ENCODE measurements around the gene FBLN2.

The FBLN2 gene

GRCh38 chr3:13548696-13549622, at the start of gene FBLN2:
TSS of gene FBLN2 (plus strand) at chr3:13549125. CDS start at chr3:13570356, 21,231 bp downstream.
- no peak for TF ChIP-seq ZBTB7A (IDR thresholded peaks at IDR 0.05; ENCODE audit: low read depth)
- peak; percentile 83 for TF ChIP-seq MAX (IDR thresholded peaks at IDR 0.05)

- TF ChIP-seq TEAD4 (IDR thresholded peaks at IDR 0.05) (no peak), RAD21 (IDR thresholded peaks at IDR 0.05; ENCODE audit: low read depth) (peak; percentile 48)
These were observed 48.6 kb upstream of the FBLN2 start for GRCh38 chr3:13500133-13500885.

GRCh38 chr3:13501056-13501455, 47.9 kb upstream of the FBLN2 start:
- no peak for TF ChIP-seq EGR1 (IDR thresholded peaks at IDR 0.05)
- TF ChIP-seq CREB1 (IDR thresholded peaks at IDR 0.05; ENCODE audit: low read depth), result no peak
- TF ChIP-seq TAF1 (IDR thresholded peaks at IDR 0.05; ENCODE audit: low read depth), result no peak

- no peak for TF ChIP-seq EGR1 (IDR thresholded peaks at IDR 0.05)
- TF ChIP-seq ZBTB7A (IDR thresholded peaks at IDR 0.05; ENCODE audit: low read depth), result no peak
- TF ChIP-seq REST (IDR thresholded peaks at IDR 0.05; ENCODE audit: low read depth), result no peak
- TF ChIP-seq TAF1 (IDR thresholded peaks at IDR 0.05; ENCODE audit: low read depth), result no peak
- TF ChIP-seq NFIC (IDR thresholded peaks at IDR 0.05), result no peak
- TF ChIP-seq TCF12 (IDR thresholded peaks at IDR 0.05; ENCODE audit: low read depth), result no peak
- no peak for TF ChIP-seq CREB1 (IDR thresholded peaks at IDR 0.05; ENCODE audit: low read depth)
- no peak for TF ChIP-seq TEAD4 (IDR thresholded peaks at IDR 0.05)
- no peak for TF ChIP-seq FOXM1 (IDR thresholded peaks at IDR 0.05; ENCODE audit: borderline replicate concordance, low read depth)
- no peak for TF ChIP-seq MAX (IDR thresholded peaks at IDR 0.05)
- no peak for TF ChIP-seq EP300 (IDR thresholded peaks at IDR 0.05; ENCODE audit: borderline replicate concordance)
- TF ChIP-seq CEBPB (IDR thresholded peaks at IDR 0.05), result no peak
- no peak for TF ChIP-seq USF1 (IDR thresholded peaks at IDR 0.05)
- no peak for TF ChIP-seq YY1 (IDR thresholded peaks at IDR 0.05; ENCODE audit: low read depth)
- TF ChIP-seq RAD21 (IDR thresholded peaks at IDR 0.05; ENCODE audit: low read depth), result no peak
These were observed 47.4 kb upstream of the FBLN2 start for GRCh38 chr3:13501521-13501920.

GRCh38 chr3:13501958-13502790, 46.8 kb upstream of the FBLN2 start:
- TF ChIP-seq EP300 (IDR thresholded peaks at IDR 0.05; ENCODE audit: borderline replicate concordance), result no peak
- no peak for TF ChIP-seq FOXM1 (IDR thresholded peaks at IDR 0.05; ENCODE audit: borderline replicate concordance, low read depth)
- TF ChIP-seq NFIC (IDR thresholded peaks at IDR 0.05), result no peak
- no peak for TF ChIP-seq CREB1 (IDR thresholded peaks at IDR 0.05; ENCODE audit: low read depth)
- TF ChIP-seq YY1 (IDR thresholded peaks at IDR 0.05; ENCODE audit: low read depth), result no peak
- no peak for TF ChIP-seq RAD21 (IDR thresholded peaks at IDR 0.05; ENCODE audit: low read depth)

GRCh38 chr3:13502791-13503060, 46.2 kb upstream of the FBLN2 start:
- no peak for TF ChIP-seq FOXM1 (IDR thresholded peaks at IDR 0.05; ENCODE audit: borderline replicate concordance, low read depth)
- TF ChIP-seq CEBPB (IDR thresholded peaks at IDR 0.05), result no peak
- no peak for TF ChIP-seq MAX (IDR thresholded peaks at IDR 0.05)
- TF ChIP-seq EGR1 (IDR thresholded peaks at IDR 0.05), result no peak
- TF ChIP-seq TEAD4 (IDR thresholded peaks at IDR 0.05), result no peak
- no peak for TF ChIP-seq CREB1 (IDR thresholded peaks at IDR 0.05; ENCODE audit: low read depth)
- TF ChIP-seq NFIC (IDR thresholded peaks at IDR 0.05), result no peak
- no peak for TF ChIP-seq TCF12 (IDR thresholded peaks at IDR 0.05; ENCODE audit: low read depth)
- no peak for TF ChIP-seq ZBTB7A (IDR thresholded peaks at IDR 0.05; ENCODE audit: low read depth)
- no peak for TF ChIP-seq RAD21 (IDR thresholded peaks at IDR 0.05; ENCODE audit: low read depth)
- no peak for TF ChIP-seq EP300 (IDR thresholded peaks at IDR 0.05; ENCODE audit: borderline replicate concordance)

- TF ChIP-seq USF1 (IDR thresholded peaks at IDR 0.05) (no peak), CEBPB (IDR thresholded peaks at IDR 0.05) (no peak), MAX (IDR thresholded peaks at IDR 0.05) (no peak), EGR1 (IDR thresholded peaks at IDR 0.05) (no peak), ZBTB7A (IDR thresholded peaks at IDR 0.05; ENCODE audit: low read depth) (no peak), REST (IDR thresholded peaks at IDR 0.05; ENCODE audit: low read depth) (no peak), CREB1 (IDR thresholded peaks at IDR 0.05; ENCODE audit: low read depth) (no peak), TCF12 (IDR thresholded peaks at IDR 0.05; ENCODE audit: low read depth) (no peak), NFIC (IDR thresholded peaks at IDR 0.05) (no peak), YY1 (IDR thresholded peaks at IDR 0.05; ENCODE audit: low read depth) (no peak), FOXM1 (IDR thresholded peaks at IDR 0.05; ENCODE audit: borderline replicate concordance, low read depth) (no peak), RAD21 (IDR thresholded peaks at IDR 0.05; ENCODE audit: low read depth) (no peak), TEAD4 (IDR thresholded peaks at IDR 0.05) (no peak), TAF1 (IDR thresholded peaks at IDR 0.05; ENCODE audit: low read depth) (no peak), EP300 (IDR thresholded peaks at IDR 0.05; ENCODE audit: borderline replicate concordance) (no peak)
These were observed 44.6 kb upstream of the FBLN2 start for GRCh38 chr3:13504161-13504831.
